VCaP (cell line): ENCODE measurements around the gene TECPR2.

Experiments used
- H3K27ac ChIP-seq: fragments of 450-650 bp; 2 replicates; pipeline ENCODE4 v1.5.1; 2017
- TF ChIP-seq, protein P1 (sequence below): fragments of 450-650 bp; conservative IDR thresholded peaks from 2 replicates; pipeline ENCODE4 v1.5.1; 2017; ENCODE audit warnings: mild to moderate bottlenecking, moderate library complexity

Gene TECPR2

GRCh38 chr14:102486513-102487203 lies 123.9 kb downstream of the TECPR2 start:
- H3K27ac ChIP-seq = no peak overlapping the region
- TF ChIP-seq, protein P1, sequence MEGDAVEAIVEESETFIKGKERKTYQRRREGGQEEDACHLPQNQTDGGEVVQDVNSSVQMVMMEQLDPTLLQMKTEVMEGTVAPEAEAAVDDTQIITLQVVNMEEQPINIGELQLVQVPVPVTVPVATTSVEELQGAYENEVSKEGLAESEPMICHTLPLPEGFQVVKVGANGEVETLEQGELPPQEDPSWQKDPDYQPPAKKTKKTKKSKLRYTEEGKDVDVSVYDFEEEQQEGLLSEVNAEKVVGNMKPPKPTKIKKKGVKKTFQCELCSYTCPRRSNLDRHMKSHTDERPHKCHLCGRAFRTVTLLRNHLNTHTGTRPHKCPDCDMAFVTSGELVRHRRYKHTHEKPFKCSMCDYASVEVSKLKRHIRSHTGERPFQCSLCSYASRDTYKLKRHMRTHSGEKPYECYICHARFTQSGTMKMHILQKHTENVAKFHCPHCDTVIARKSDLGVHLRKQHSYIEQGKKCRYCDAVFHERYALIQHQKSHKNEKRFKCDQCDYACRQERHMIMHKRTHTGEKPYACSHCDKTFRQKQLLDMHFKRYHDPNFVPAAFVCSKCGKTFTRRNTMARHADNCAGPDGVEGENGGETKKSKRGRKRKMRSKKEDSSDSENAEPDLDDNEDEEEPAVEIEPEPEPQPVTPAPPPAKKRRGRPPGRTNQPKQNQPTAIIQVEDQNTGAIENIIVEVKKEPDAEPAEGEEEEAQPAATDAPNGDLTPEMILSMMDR = no peak

DNA sequence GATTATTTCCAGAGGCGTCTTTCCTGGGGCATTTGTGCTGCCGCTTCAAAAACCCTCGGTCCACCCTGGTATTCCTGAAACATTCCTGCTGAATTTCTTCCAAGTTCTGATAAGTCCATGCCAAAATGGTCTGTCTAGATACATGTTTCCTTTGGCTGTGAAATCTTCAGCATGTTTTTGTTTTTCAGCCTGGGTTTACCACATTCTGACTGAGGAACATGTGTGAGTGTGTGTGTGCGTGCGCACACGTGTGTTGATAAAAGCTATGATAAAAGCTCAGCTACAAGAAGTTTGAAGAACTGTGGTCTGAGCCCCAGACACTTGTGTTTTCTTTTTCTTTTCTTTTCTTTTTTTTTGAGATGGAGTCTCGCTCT lies 124.5 kb downstream of the TECPR2 start:
- TF ChIP-seq, protein P1 = no peak
- no peak overlapping the region for H3K27ac ChIP-seq

- no peak overlapping the region for H3K27ac ChIP-seq
- TF ChIP-seq, protein P1 = no peak
These were observed 127.7 kb downstream of the TECPR2 start for GRCh38 chr14:102490456-102490855.

- H3K27ac ChIP-seq = no peak overlapping the region
These were observed 128.6 kb downstream of the TECPR2 start for GRCh38 chr14:102491366-102491765.

GRCh38 chr14:102491786-102492530 lies 129.2 kb downstream of the TECPR2 start:
- TF ChIP-seq, protein P1 = no peak
- no peak overlapping the region for H3K27ac ChIP-seq

More at GRCh38 chr14:102491366-102491765, 128.6 kb downstream of the TECPR2 start:
- TF ChIP-seq, protein P1 = no peak

DNA sequence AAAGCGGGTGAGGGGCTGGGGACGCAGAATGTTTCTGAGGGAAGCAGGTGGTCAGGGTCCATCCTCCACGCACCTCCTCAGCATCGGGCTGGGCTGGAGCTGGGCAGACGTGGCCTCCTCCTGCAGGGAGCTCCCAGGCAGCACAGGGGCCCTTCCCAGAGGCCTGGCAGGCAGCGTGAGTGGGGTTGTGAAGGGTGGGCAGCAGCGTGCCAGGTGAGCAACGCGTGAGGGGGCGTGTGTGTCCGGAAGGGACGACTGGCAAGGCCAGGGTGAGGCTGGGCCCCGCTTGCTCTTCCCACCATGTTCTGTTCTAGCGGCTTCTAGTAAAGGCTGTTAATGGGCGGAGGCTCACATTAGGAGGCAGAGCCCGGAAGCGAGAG lies 129.8 kb downstream of the TECPR2 start:
- TF ChIP-seq, protein P1 = no peak
- H3K27ac ChIP-seq = no peak overlapping the region

- TF ChIP-seq, protein P1 = no peak
- no peak overlapping the region for H3K27ac ChIP-seq
These were observed 130.4 kb downstream of the TECPR2 start for GRCh38 chr14:102493096-102493495.
